K562 (cell line): ENCODE data around the gene BECN2. TPM values are rescaled to one million over a fixed set of nuclear protein-coding genes. Genes with fewer than 3 reads are reported as not detected.
A peak's percentile ranks its signal among the peaks of the same experiment; 100 is the strongest.

Experiments
- C11orf30 ChIP-seq: fragments of 450-650 bp; IDR thresholded peaks from 2 replicates; pipeline ENCODE4 v1.6.1; 2016; ENCODE audit warnings: low read depth, mild to moderate bottlenecking
- CBFA2T3 ChIP-seq: fragments of 450-650 bp; IDR thresholded peaks from 2 replicates; pipeline ENCODE4 v1.6.1; 2017
- CREB1 ChIP-seq, 2 experiments: sonication (generic) in 1 of 2; formaldehyde crosslinking in 1 of 2; IDR thresholded peaks; 2 replicates each; pipeline versions ENCODE4 v1.6.1 to v1.8.0; 2012 to 2022; ENCODE audit warnings: inconsistent platforms in 1 of 2, mild to moderate bottlenecking in 1 of 2, missing genetic modification reagents in 1 of 2, moderate library complexity in 1 of 2
- CTBP1 ChIP-seq: fragments of 450-650 bp; IDR thresholded peaks from 2 replicates; pipeline ENCODE4 v1.6.1; 2016; ENCODE audit warnings: borderline replicate concordance
- E2F6 ChIP-seq, 2 experiments: IDR thresholded peaks; 2 replicates each; pipeline ENCODE4 v1.6.1; 2011; ENCODE audit warnings: borderline replicate concordance in 1 of 2, control low read depth in 1 of 2, low read depth in 1 of 2, low read length in 1 of 2, mild to moderate bottlenecking in 1 of 2, mixed read lengths in 1 of 2, moderate library complexity in 1 of 2; ENCODE audit not compliant: insufficient read depth in 1 of 2, insufficient read length in 1 of 2, poor library complexity in 1 of 2, severe bottlenecking in 1 of 2; ENCODE audit errors: extremely low read depth in 1 of 2
- ELF2 ChIP-seq: fragments of 250-450 bp; sonication (Bioruptor Pico); IDR thresholded peaks from 2 replicates; pipeline ENCODE4 v1.5.0; 2021; ENCODE audit warnings: mild to moderate bottlenecking
- ETS2 ChIP-seq: IDR thresholded peaks from 2 replicates; pipeline ENCODE4 v1.6.1; 2016; ENCODE audit warnings: borderline replicate concordance, missing genetic modification characterization, mild to moderate bottlenecking, moderate library complexity, missing compliant biosample characterization; ENCODE audit not compliant: poor library complexity, severe bottlenecking
- FOXJ2 ChIP-seq: fragments of 200-800 bp; sonication (Bioruptor generic); IDR thresholded peaks from 2 replicates; pipeline ENCODE4 v1.6.1; 2016; ENCODE audit warnings: missing genetic modification characterization, missing compliant biosample characterization
- GATAD2A ChIP-seq: fragments of 450-650 bp; IDR thresholded peaks from 2 replicates; pipeline ENCODE4 v1.6.1; 2017
- HDAC2 ChIP-seq: fragments of 450-650 bp; IDR thresholded peaks from 2 replicates; pipeline ENCODE4 v1.6.1; 2016; ENCODE audit warnings: mild to moderate bottlenecking
- IRF1 ChIP-seq: sonication (generic); formaldehyde crosslinking; IDR thresholded peaks from 2 replicates; pipeline ENCODE4 v1.8.0; 2022; ENCODE audit warnings: missing genetic modification reagents, mild to moderate bottlenecking, borderline replicate concordance
- JUN ChIP-seq, 2 experiments: sonication (generic) in 1 of 2; formaldehyde crosslinking in 1 of 2; IDR thresholded peaks; 2 replicates each; pipeline versions ENCODE4 v1.6.1 to v1.8.0; 2012 to 2022; ENCODE audit warnings: borderline replicate concordance in 2 of 2, mild to moderate bottlenecking in 2 of 2, improper control_type of control experiment in 1 of 2, low read depth in 1 of 2, low read length in 1 of 2, missing genetic modification reagents in 1 of 2
- MLLT1 ChIP-seq, 2 experiments: fragments of 450-650 bp; IDR thresholded peaks; 2 replicates each; pipeline ENCODE4 v1.6.1; 2016
- SIX5 ChIP-seq, 2 experiments: IDR thresholded peaks; 2 replicates each; pipeline ENCODE4 v1.6.1; 2011; ENCODE audit warnings: low read length in 2 of 2, borderline replicate concordance in 1 of 2, low read depth in 1 of 2, mild to moderate bottlenecking in 1 of 2, moderate library complexity in 1 of 2; ENCODE audit not compliant: insufficient read depth in 1 of 2
- SMAD4 ChIP-seq: fragments of 250-450 bp; sonication (Bioruptor Pico); conservative IDR thresholded peaks from 2 replicates; pipeline ENCODE4 v1.8.0; 2021; ENCODE audit warnings: inconsistent platforms, mild to moderate bottlenecking, moderate library complexity
- SP1 ChIP-seq: sonication (generic); formaldehyde crosslinking; IDR thresholded peaks from 2 replicates; pipeline ENCODE4 v1.8.1; 2022; ENCODE audit warnings: mild to moderate bottlenecking, missing genetic modification reagents
- VEZF1 ChIP-seq: fragments of 200-800 bp; sonication (Bioruptor generic); IDR thresholded peaks from 2 replicates; pipeline ENCODE4 v1.6.1; 2017; ENCODE audit warnings: missing genetic modification characterization, missing compliant biosample characterization
- XRCC4 ChIP-seq: IDR thresholded peaks from one replicate; pipeline ENCODE4 v1.6.1; 2011; ENCODE audit not compliant: insufficient read depth, insufficient read length; ENCODE audit errors: extremely low read depth
- polyA plus RNA-seq, 8 experiments: library from polyadenylated mRNA; depleted of rRNA in 4 of 8; stranded (reverse) in 5 of 8; unstranded in 3 of 8; fragments of >200 nt; fragmentation: Nextera tagmentation in 2 of 8; fragmentation: Illumina TruSeq in 1 of 8; extraction: Ambion mirVana in 2 of 8; extraction: Trizol in 1 of 8; gene quantifications; 2 replicates each; pipeline versions ENCODE4 v1.2.1 to v1.2.3, GENCODE V29; 2011 to 2014; ENCODE audit warnings: inconsistent platforms in 1 of 8, missing spikeins in 1 of 8
- total RNA-seq, 7 experiments: library from RNA; depleted of rRNA in 6 of 7; stranded (reverse); fragments of >200 nt in 6 of 7; fragmentation: Illumina TruSeq in 2 of 7; extraction: Trizol in 2 of 7; gene quantifications; 2 replicates each; pipeline versions ENCODE4 v1.2.1 to v1.2.3, GENCODE V29; 2011 to 2021; ENCODE audit warnings: low replicate concordance in 1 of 7
- TF ChIP-seq, protein P1 (sequence below), 2 experiments: fragments of 450-650 bp; conservative IDR thresholded peaks; 2 replicates each; pipeline ENCODE4 v1.6.1; 2017; ENCODE audit warnings: mild to moderate bottlenecking in 2 of 2, moderate library complexity in 2 of 2

The BECN2 gene
- total and polyA plus RNA-seq, 9 of the 15 experiments (the other 6 are each of a cell fraction or from before 2014, with no cell fraction given): not detected

GRCh38 chr1:241998412-241998921, 40.9 kb downstream of the BECN2 start (continued):
- TF ChIP-seq, protein P1, sequence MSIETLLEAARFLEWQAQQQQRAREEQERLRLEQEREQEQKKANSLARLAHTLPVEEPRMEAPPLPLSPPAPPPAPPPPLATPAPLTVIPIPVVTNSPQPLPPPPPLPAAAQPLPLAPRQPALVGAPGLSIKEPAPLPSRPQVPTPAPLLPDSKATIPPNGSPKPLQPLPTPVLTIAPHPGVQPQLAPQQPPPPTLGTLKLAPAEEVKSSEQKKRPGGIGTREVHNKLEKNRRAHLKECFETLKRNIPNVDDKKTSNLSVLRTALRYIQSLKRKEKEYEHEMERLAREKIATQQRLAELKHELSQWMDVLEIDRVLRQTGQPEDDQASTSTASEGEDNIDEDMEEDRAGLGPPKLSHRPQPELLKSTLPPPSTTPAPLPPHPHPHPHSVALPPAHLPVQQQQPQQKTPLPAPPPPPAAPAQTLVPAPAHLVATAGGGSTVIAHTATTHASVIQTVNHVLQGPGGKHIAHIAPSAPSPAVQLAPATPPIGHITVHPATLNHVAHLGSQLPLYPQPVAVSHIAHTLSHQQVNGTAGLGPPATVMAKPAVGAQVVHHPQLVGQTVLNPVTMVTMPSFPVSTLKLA (conservative IDR thresholded peaks at IDR 0.05): peak; percentile 50 to 77
- no peak; the same call in 1 of the 2 replicates for TF ChIP-seq VEZF1 (CRISPR knock-in tag)
- peak; percentile 84 for TF ChIP-seq HDAC2
- TF ChIP-seq CREB1 (IDR thresholded peaks at IDR 0.05): peak; percentile 15; the same call in 1 of the 2 replicates
- TF ChIP-seq CREB1 (CRISPR knock-in tag; IDR thresholded peaks at IDR 0.05): no peak
- TF ChIP-seq E2F6 (IDR thresholded peaks at IDR 0.05; ENCODE audit: borderline replicate concordance in 1 of 2, extremely low read depth in 1 of 2, insufficient read depth in 1 of 2, insufficient read length in 1 of 2, low read depth in 1 of 2, low read length in 1 of 2, poor library complexity in 1 of 2, severe bottlenecking in 1 of 2): peak in 1 of 2 experiments; percentile 42
- TF ChIP-seq IRF1: no peak
- TF ChIP-seq C11orf30: peak; percentile 52; the same call in 1 of the 2 replicates
- TF ChIP-seq JUN (IDR thresholded peaks at IDR 0.05; ENCODE audit: borderline replicate concordance, low read depth, low read length): peak; percentile 72; the same call in 1 of the 2 replicates
- no peak for TF ChIP-seq JUN (CRISPR knock-in tag; IDR thresholded peaks at IDR 0.05; ENCODE audit: borderline replicate concordance)
- peak; percentile 71; the same call in 1 of the 2 replicates for TF ChIP-seq GATAD2A
- TF ChIP-seq FOXJ2 (tag): no peak
- no peak for TF ChIP-seq SP1 (CRISPR knock-in tag)
- 0 out of 2 replicates have a peak, but pooled peaks have one; percentile 45 for TF ChIP-seq ELF2 (CRISPR knock-in tag)
- TF ChIP-seq CBFA2T3: 0 out of 2 replicates have a peak, but pooled peaks have one; percentile 5
- TF ChIP-seq SIX5 (IDR thresholded peaks at IDR 0.05; ENCODE audit: borderline replicate concordance in 1 of 2, insufficient read depth in 1 of 2, low read depth in 1 of 2, low read length in 2 of 2): no peak
- peak in 1 of 2 experiments; percentile 52; a peak in 1 of 4 replicates for TF ChIP-seq MLLT1 (IDR thresholded peaks at IDR 0.05)
- no peak for TF ChIP-seq XRCC4
- 0 out of 2 replicates have a peak, but pooled peaks have one; percentile 42 for TF ChIP-seq SMAD4 (CRISPR knock-in tag)
- no peak for TF ChIP-seq ETS2 (tag)
- TF ChIP-seq CTBP1: peak; percentile 95
